HG02870 (cell line): ENCODE results near the gene EFEMP2.

Source experiments
- ATAC-seq: cut with Tn5 transposase; IDR thresholded peaks from one replicate; pipeline ENCODE4 v1.9.1; 2021; ENCODE audit warnings: mild to moderate bottlenecking, moderate library complexity; ENCODE audit not compliant: unreplicated experiment

The EFEMP2 gene

DNA sequence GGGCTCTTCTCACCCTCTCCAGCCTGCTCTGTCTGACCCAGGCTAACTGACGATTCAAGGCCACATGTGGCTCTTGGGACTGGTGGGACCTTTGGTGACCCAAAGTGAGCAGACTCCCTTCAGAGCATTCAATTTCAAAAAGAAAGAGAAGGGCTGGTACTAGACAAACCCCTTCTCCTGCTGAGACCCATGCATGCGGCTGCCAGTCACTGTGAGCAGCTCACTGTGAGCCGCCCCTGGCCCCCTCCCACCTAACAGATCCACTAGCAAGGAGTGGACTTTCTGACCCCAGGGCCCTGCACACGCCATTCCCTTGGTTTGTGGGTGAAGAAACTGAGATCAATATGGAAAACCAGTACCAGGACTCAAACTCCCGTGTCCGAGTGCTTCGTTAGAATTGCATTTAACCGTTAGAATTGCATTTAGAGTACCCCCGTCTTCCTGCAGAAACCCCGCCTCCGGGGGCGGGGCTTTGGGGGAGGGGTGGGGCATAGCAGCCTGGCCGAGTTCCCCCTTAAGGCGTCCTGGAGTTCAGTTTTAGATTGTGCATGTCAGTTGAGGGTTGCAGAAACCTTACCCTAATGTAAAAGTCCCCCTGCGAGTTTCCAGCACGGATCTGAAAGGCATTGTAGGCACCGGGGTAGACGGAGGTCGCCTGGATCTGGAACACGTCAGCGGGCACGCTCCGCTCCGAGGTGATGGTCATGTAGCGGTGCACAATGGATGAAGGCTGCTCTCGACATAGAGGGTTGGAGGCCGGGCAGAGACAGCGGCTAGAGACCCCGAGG lies 5.1 kb downstream of the EFEMP2 start:
- ATAC-seq, result no peak

DNA sequence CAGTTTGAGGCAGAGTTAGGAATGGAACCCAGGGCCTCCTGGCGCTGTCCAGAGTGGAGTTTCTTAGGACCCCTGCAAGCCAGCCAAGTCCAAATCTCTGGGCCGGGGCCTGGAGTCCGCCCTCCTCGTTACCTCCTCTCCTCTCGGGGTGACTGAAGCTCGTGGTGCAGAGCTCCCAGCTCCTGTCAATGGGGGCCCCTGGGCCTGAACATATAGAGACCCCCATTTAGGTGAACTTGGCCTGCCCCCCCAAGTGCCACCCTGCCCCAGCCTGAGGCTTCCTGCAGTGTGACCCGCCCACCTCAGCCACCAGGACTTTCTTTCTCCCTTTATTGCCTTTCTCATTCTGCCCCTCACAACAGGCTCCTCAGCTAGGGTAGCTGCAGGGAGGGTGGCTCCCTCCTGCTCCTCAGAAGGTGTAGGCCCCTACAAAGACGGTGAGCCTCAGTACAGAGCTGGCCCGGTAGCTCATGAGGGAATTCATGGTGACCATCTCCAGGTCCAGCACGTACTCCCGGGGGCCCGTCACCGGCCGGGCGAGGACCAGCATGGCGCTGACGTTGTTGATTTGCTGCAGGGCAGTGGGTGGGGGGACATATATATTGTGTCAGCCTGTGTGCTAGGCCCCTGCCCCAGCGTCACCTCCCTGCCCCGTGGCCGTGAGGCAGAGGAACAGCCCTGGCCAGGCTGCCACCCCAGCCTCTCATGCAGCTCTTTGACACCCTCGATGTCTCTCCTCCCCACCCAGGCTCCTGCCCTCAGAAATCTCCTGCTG lies 5.9 kb downstream of the EFEMP2 start:
- ATAC-seq, result no peak

DNA sequence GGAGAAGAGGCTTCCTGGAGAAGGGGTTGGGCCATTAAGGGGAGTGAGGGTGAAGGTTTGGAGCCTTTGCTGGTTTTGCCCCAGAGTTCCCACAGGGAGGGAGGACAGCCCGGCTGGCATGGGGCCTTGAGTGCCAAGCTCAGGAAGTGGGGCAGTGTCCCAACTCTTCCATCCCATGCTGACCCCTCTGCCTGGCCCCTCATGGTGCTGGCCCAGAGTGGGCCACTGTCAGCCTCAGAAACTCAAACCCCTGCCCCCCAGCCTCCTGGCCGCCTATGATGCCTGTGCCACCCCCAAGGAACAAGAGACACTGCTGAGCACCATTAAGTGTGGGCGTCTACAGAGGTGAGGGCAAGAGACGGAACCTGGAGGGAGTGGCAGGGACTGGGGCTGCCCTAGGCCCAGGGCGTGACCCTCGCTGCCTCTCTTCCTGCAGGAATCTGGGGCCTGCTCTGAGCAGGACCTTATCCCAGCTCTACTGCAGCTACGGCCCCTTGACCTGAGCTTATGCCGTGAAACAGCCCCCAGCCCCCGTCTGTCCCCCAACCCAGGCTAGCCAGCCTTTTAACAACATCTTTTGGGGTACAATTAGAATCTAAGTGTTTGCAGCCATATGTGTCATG lies 6.9 kb downstream of the EFEMP2 start:
- no peak for ATAC-seq

DNA sequence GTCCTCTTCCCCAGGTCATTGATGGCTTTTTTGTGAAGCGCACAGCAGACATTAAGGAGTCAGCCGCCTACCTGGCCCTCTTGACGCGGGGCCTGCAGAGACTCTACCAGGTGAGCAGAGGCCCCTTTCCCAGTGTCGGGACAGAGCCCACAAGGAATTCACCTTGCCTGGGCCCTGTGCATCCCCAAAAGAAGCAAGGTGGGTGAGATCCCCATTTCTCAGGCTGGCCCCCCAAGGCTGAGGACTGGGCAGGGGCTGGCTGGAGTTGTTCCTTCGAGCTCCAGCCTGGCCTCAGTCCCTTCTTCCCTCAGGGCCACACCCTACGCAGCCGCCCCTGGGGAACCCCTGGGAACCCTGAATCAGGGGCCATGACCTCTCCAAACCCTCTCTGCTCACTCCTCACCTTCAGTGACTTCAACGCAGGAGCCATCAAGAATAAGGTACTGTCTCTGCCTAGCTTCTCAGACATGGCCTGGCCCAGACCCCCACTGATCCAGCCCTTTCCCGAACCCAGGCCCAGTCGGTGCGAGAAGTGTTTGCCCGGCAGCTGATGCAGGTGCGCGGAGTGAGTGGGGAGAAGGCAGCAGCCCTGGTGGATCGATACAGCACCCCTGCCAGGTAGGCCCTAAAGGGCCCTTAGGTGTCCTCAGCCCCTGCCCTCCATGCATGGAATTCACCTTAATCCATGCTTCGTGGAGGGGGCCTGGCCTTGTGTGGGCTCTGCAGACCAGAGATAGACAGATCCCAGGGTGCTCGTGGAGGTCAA lies 7.7 kb downstream of the EFEMP2 start:
- ATAC-seq, result no peak

DNA sequence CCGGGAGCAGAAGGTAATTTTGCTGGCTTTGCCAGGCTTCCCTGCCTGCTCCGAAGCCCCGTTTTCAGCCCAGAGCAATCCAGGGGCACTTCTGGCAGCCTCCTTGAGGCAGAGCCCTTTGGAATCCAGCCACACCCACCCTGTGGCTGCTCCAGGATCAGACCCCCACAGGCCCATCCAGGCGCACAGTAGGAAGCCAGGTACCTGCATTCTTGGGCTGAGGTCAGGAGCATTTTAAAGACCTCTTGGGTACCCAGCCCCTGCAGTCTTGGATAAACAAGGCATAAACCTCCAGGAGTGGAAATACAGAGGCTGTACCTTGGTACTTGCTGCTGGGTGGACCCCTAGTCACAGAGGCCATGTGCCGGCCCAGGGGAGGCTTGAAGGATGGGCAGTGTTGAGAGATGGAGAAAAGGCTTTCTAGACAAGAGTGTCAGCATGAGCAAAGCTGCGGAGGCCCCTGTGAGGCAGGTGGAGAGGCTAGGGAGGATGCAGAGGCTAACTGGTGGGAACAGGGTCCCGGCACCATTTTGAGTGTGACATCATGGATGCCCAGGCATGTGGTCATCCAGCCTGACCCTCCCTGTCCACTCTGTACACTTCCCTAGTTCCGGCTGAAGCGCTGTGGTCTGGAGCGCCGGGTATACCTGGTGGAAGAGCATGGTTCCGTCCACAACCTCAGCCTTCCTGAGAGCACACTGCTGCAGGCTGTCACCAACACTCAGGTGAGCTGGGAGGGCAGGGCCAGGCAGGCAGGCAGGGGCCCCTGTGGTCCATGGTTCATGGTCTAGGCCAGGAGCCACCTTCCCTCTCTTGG lies 8.5 kb downstream of the EFEMP2 start:
- ATAC-seq, result no peak

DNA sequence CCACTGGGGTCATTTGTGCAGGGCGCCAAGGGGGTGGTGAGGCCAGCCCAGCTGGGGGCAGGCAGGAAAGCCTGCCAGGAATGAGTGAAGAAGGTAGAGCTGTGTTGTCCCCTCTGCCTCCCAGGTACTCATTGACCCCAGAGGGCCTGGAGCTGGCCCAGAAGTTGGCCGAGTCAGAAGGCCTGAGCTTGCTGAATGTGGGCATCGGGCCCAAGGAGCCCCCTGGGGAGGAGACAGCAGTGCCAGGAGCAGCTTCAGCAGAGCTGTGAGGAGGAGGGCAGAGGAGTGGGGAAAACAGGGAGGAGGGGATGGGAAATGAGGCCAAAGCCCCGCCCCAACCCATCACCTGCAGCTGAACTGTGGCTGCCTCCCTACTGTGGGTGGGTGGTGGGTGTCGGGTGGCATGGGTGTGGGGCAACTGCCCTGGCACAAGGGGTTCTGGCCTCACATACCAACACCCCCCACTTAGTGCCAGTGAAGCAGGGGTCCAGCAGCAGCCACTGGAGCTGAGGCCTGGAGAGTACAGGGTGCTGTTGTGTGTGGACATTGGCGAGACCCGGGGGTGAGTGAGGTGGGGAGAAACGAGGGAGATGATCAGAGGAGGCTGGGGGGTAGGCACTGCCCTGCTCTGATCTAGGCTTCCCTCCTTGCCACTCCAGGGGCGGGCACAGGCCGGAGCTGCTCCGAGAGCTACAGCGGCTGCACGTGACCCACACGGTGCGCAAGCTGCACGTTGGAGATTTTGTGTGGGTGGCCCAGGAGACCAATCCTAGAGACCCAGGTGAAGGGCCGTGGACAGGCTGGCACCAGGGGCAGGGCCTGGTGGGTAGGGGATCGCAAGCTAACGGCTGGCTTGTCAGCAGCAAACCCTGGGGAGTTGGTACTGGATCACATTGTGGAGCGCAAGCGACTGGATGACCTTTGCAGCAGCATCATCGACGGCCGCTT lies 9.4 kb downstream of the EFEMP2 start:
- ATAC-seq, result no peak

DNA sequence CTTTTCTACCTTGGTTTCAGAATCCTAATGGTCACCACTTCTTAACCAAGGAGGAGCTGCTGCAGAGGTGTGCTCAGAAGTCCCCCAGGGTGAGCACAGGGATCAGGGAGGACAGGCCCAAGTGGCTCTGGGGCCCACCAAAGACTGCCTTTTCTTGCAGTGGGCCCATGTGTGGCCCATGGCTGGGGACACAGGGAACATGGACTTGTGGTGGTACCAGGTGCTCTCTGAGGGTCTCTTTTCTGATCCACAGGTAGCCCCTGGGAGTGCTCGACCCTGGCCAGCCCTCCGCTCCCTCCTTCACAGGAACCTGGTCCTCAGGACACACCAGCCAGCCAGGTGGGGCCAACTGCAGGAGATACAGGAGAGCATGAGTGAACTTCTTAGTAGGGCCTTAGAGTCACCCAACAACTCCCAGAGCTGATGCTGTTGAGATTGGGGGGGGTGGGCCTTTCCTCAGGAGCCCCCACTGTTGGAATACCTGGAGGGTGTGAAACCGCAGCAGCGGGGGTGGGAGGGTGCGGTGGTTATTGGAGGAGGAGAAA lies 10.3 kb downstream of the EFEMP2 start:
- ATAC-seq, result no peak

DNA sequence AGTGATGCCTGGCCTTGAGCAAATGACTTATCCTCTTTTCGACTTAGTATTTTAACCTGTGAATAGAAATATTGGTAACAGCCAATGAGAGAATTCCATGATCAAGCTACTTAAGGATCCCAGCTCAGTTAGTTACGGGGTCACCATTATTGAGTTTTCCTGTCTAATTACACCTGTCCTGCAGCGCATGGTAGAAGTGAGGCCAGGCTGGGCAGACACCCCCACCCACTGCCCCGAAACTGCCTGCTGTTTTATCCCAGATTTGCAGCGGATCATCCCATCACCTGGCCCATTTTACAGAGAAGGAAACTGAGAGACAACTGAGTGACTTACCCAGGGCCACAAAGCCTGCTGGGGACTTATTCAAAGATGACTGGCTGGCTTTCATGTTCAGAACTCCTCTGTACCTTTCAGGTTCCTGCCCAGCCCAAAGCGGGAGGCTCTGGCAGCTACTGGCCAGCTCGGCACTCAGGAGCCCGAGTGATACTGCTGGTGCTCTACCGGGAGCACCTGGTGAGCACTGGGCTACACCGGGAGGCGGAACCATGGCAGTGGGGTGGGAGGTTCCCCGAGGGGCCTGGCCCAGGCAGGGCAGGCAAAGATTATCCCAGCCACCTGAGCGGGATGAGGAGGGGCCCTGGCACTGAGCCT lies 10.9 kb downstream of the EFEMP2 start:
- no peak for ATAC-seq

DNA sequence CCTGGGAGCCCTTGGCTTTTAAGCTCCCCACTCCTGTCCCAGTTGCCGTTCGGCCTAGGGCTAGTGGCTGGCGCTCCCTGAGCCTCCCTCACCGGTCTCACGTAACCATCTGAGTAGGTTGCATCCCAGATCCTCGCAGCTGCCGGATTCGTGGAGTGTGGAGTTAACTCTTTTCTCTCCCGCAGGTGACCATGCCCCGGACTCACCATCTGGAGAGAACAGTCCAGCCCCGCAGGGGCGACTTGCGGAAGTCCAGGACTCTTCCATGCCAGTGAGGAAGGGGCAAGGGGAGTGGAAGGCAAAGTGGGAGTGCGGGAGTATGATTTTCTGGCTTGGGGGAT lies 11.5 kb downstream of the EFEMP2 start:
- ATAC-seq, result no peak

DNA sequence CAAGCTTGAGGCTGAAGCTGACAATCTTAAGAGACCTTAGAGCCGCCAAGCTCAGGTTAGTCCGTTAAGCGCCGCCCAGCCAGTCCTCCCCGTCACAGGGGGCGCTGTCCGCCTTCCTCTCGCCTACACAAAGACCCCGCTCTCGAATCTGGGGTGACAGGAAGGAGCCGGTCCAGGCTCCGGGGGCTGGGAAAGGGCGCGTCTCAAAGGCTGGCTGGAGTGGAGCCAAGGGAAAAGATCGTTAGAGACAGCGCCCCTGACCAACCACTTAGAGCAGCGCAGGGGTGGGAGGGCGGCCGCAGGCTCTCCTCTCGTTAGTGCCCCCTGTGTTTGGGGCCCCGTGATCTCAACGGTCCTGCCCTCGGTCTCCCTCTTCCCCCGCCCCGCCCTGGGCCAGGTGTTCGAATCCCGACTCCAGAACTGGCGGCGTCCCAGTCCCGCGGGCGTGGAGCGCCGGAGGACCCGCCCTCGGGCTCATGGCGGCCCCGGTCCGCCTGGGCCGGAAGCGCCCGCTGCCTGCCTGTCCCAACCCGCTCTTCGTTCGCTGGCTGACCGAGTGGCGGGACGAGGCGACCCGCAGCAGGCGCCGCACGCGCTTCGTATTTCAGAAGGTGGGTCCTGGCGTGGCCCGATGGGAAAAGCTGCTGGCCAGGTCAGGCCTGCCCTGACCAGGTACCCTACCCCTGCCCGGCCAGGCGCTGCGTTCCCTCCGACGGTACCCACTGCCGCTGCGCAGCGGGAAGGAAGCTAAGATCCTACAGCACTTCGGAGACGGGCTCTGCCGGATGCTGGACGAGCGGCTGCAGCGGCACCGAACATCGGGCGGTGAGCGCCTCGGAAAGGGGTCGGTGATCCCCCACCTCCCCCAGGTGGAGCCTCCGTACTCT lies 12.1 kb downstream of the EFEMP2 start, which contains the start of gene MUS81:
TSS of gene MUS81 (plus strand) at position 156 of the 887 bp plus-strand sequence. CDS start at position 477, 321 bp downstream.
- ATAC-seq, result peak; percentile 29

DNA sequence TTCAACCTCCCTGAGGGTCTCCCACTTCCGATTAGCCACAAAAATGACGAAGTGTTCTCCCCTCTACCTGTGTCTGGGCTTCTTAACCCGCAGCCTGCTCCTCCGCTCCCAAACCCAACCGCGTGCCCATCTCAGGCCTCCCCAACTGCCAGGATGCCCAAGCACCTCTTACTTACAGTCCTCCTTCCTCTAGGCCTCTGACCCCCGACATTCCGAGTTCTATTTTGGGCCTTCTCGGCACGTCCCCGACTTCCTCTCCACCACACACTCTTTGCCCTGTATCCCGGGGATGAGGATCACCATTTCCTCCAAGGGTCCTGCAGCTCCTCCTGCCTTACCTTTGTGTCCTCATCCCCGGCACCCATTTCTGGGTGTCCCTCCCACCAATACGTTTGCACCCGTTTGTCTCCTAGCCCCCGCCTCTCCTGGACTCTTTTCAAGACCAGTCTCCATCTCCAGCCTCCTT lies 12.8 kb downstream of the EFEMP2 start:
- ATAC-seq, result no peak

DNA sequence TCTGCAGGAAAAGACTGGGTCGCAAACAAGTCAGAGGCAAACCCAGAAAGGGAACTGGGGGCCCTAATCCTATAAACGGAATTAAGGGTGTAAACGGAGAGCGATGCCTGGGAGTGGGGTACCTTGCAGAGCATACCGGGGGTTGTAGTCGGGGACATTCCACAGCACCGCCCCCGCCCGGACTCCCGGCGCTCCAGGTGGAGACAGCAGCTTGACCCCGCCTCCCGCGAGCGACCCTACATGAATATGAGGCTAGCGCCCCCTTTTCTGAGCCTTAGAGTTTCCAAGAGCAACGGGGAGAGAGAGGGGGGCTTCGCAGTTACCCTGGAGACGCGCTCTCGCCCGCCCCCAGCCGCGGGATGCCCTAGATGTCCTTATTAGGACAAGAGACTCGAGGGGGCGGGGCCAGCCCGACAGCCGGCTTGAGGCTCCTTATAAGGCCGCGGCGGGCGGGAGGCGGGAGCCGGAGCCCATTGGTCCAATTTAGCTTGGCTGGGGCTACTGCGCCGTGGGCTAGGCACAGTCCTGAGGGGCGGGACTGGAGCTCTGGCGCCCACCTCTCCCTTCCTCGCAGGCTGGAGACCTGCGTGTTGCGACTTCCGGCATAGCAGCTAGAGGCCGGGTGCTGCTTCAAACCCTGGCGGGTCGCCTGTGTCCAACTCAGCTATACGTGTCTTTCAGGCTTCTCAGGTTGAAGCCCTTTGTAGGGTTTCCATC lies 13.3 kb downstream of the EFEMP2 start:
- peak; percentile 56 for ATAC-seq

DNA sequence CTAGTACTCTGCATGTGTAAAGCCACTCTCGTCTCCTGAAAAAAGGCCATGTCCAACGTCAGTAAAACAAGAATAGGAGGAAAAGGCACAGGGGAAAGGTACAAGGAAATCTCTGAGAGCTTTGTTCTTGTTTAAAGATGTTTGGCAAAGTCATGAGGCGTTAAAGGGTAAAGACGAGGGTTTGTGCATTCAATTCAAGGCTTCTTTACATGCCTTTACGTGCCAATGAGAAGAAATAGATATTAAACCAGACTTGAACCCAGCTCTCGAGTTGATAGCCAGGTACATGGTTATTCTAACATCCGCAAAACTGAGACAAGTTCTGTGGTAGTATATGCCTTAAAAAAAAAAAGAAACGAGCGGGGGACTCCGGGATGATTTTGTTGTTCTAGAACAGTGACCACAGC lies 13.9 kb downstream of the EFEMP2 start:
- no peak for ATAC-seq

DNA sequence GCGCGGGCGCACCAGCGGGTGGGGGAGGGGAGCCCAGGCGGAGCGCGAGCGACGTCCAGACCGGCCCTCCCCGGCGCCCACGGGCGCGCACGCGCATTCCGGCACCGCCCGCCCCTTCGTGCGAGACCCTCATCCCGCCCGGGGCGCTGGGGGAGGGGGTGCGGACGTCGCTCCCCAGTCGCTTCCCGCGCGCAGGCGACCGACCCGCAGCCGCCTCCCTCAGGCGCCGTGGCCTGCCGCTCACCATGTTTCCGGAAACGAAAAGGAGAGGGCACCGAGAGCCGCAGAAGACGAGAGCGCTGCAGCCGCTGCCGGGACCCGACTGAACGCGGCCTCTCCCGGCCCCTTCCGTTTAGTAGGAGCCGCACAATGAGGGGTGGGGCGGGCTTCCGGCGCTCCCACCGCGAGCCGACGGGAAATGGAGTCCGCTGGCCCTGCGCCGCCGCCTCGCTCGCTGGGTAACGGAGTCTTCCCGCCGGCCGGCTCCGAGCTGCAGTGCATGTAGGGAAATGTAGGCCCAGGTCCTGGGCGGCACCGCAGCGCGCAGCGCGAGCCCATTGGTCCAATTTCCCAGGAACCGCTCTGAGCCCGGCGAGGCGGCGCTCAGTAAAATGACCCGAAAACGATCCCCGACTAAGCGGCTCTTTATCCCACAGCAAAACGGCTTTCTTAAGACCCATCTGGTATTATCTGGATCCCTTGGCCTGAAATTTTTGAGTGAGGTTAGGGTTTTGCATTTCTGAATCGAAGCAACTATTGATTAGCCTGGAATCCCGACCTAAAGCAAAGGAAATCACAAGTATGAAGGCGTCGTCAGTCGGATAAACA lies 14.5 kb downstream of the EFEMP2 start, which contains the start of gene CFL1:
TSS of gene CFL1 (minus strand) at position 328 of the 828 bp plus-strand sequence. CDS start at position 247, 81 bp downstream.
- peak; percentile 44 for ATAC-seq

DNA sequence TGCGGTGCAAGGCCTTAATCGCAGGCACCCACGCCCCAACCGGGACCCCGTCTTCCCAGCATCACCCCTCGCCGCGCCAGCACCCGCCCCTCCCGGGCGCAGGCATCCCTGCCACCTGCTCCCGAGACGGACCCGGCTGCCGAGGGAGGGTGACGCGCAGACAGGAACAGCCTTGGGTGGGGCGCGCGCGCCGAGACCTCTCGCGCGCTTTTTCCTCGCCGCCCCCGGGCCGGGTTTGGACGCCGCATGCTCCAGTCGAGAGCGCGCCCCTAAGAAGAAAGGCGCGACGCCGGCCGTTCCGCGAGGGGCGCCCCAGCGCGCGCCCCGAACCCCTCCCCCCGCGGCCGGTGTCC lies 15.1 kb downstream of the EFEMP2 start:
- no peak for ATAC-seq
